ENCODE measurements around the gene LATS2.
"Not testable (repeated sequence)": the region's sequence is repeated elsewhere in the genome, so short reads cannot be mapped to it uniquely, and the experiment has no call there.

LATS2 gene

DNA sequence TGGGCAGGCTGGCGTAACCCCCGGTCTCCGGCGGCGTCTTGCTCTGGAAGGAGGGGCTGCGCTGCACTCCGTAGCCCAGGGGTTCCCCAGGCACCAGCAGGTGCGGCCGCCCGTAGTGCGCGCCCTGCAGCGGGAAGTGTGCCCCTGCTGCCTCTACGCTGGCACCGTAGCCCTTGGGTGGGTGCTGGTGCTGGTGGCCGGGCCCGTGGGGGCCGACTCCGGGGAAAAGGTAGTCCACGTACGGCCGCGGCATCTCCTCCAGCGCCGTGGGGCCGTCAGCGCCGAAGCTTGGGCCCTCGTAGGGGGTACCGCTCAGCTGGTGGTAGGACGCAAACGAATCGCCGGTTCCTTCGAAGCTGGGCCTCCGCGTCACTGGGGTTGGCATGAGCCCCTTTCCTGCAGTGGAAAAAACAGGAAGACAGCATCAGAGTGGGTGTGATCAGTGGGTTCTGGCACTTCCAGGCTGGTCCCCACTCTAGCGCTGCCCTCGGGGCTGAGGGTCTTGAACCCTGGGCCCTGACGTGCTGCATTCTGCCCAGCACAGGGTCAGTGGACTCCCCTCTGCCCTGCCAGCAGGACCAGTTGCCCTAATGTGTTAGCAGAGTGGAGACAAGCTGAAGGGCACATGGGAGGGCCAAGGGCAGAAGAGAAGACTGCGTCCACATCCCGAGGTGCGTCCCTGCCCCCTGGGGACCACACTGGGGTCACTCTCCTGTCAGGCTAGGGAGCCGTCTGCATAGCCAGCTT, 72.3 kb downstream of the LATS2 start:
- DNase-seq: no peak

DNA sequence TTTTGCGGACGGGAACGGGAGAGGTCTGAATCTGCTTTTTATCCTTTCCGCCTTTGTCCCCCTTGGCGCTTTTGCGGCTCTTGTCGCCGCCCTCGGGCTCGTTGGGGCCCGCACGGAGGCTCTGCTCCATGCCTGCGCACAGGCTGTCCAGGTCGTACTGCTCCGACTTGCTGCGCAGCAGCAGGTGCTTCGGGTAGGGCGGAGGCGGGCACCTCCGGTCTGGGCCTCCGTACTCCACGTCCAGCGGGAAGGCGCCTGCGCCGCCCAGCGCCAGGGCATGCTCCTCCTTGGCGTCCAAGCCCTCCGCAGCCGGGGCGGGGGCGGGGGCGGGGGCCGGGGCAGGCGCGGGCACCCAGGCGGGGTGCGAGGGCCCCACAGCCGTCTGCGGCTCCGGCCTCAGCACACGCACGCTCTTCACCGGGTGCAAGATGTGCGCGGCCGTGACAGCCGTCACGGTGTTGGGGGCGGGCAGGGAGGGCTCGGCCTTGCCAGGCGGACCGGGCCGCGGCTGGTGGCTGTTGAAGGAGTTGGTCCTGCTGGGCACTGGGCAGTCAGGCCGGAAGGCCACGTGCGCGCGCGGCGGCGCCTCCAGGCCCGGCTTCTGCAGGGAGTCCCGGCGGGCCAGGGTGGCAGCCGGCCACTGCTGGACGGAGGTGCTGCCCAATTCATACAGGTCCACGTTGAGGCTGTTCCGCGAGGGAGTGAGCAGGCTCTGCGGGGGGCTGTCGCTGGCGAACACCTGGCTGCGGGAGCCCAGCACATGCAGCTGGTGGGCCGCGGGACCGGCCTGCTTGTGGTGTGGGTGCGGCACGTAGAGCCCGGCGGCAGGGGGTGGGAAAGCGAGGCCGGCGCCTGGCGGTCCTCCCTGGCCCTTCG, 73.1 kb downstream of the LATS2 start:
- no peak for DNase-seq

DNA sequence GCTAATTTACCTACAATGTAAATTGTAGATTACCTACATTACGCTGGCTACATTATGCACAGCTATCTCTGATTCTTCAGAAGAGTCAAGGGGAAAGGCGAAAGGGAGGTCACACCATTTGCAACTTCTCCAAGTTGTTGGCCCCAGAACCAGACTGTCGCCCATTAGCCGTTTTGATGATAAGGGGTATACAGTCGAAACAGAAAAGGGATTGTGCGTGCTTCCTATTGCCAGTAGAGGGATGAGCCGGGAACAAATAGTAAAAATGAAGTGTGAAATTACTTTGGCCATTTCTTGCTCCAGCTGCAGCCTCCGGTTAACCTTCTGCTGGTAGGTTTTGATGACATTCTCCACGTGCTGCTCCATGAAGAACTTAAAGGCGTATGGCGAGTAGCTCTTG, 73.8 kb downstream of the LATS2 start:
- DNase-seq: no peak

DNA sequence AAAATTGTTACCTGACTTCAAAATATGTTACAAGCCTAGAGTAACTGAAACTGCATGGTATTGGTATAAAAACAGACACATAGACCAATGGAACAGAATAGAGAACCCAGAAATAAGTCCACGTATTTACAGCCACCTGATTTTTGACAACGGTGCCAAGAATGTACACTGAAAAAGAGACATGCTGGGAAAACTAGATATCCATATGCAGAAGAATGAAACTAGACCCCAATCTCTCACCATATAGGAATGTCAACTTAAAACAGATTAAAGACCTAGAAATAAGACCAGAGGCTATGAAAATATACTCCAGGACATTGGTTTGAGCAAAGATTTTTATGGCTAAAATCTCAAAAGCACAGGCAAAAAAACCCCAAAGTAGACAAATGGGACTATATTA, 76.5 kb downstream of the LATS2 start:
- no peak for DNase-seq

DNA sequence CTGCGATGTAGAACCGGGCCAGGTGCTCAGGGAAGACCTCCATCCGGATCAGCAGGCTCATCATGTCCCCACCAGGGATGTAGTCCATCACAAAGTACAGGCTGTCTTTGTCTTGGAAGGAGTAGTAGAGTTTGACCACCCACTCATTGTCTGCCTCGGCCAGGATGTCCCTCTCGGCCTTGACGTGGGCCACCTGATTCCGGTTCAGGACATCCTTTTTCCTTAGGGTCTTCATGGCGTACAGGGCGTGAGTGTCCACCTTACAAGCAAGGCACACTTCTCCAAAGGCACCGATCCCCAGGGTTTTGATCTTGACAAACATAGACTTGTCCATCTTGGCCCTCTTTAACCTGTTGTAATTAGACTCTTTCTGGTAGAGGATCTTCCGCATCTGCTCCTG, 78.0 kb downstream of the LATS2 start:
- no peak for DNase-seq

DNA sequence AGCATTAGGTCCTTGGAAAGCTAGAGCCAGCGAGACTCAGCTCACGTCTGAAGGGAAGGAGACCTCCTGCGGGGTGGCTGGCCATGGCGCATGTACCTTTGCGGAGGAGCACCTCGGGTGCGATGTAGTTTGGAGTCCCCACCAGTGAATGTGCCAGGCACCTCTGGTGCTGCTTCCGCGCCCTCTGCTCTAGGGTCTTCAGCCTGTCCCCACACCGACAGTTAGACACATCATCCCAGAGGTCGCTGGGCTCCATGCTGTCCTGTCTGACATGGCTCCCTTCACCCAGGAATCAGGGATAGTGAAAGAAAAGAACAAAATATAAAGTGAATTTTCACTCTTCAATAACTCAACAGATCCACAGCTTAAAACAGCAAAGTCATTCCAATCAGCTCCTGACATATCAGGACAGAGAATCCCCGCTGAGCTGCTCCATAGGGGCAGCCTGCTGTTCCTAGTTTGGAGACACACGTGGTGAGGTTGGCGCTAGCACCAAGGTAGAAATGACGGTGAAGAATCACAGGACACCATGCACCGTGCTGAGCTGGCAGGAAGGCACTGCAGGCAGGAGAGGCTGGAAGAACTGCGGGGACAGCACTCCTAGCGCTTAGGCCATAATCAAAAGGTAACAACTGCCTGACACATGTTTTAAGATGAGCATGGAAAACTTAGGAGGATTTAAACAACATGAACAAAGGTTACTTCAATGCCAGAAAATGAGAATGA, 79.9 kb downstream of the LATS2 start:
- DNase-seq: no peak

DNA sequence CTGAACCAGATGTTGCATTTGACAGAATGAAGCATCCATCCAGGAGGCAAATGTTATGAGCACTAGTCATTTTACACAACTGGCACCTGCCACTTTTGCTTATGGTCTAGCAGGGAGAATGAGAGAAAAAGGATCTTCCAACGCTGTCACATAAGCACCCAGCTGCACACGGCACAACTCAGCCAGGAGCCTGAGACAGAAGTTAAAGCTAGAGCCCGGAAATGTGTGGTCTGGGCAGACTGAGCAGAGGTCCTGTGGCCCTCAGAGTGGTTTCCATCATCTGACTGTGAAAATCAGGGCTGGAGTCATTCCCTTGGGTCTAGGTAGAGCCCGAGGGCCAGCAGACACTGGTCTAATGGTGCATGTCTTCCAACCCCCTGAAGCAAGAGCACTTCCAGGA, 80.5 kb downstream of the LATS2 start:
- no peak for DNase-seq

DNA sequence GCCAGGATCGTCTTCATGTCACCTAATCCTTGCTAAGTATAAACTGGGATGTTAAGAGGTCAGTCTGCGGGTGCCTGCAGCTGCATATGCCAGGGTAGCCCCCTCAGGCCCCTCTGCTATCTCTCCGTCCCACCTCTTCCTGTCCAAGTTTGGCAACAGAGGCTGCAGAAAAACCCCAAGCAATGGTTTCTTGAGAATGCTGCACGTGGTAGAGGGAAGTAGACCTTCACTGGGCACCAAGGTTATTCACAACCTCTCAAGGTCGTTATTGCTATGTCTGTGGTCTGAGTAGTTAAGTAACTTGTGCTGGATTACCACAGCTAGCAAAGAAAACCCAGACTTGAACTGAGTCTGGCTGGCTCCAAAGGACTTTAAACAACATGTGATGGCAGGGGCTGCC, 81.0 kb downstream of the LATS2 start:
- no peak for DNase-seq

DNA sequence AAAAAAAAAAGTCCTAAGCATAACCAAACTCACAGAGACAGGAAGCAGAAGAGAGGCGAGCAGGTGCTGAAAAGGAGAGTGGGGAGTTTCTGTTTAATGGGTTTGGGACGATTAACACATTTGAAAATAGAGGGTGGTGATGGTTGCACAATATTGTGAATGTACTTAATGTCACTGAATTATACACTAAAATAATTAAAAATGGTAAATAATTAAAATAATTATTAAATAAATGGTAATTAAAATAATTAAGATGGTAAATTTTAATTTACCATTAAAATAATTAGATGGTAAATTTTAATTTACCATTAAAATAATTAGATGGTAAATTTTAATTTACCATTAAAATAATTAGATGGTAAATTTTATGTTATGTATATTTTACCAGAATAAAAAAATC, 84.0 kb downstream of the LATS2 start:
- DNase-seq: no peak

DNA sequence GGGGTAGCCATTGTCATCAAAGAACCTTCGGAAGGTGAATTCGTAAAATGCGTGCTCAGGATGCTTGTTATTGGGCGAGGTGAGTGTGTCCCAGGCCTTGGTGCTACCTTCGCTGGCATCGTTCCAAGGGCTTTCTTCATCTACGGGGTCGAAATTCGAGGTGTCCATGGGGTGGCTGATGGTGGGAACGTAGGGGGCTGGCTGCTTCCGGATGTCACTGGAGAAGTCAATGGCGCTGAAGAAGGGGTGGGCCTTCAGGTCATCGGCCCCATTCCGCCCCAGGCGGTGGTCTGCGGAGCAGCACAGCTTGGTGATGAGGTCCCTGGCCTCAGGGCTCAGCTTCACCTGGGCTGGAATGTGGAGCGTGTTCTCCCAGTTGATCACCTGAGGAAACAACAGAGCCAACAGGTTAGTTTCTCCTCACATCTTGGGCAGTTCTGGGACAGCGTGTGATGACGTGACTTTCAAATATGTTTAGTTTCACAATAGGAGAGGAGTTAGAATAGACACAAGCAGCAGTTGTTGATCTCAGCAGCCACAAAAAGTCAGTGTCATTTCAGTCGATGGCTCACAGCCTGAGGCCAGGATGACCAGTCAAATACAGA, 86.3 kb downstream of the LATS2 start:
- DNase-seq: no peak

DNA sequence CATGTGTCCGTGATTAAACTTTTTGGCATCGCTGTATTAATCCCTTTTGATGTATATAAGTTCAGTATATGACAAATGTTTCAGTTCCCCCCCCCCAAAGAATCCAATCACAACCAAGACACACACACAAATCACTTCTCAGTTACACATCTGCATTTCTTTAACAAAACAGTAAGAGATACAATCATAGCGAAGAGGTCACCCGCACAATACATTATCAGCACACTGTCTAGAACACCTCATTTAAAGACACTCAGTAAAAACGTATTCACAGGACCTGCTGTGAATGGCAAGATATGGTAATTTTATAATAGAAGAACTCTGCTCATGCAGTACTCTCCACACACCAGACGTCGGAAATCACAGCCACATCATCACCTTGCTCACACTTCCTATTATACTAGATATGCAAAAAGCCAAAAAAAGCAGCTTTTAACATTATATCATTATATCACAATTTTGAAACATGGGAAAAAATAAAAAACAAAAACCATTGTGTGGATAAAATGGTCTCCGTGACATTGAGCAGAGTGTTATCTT, 87.4 kb downstream of the LATS2 start:
- no peak for DNase-seq

DNA sequence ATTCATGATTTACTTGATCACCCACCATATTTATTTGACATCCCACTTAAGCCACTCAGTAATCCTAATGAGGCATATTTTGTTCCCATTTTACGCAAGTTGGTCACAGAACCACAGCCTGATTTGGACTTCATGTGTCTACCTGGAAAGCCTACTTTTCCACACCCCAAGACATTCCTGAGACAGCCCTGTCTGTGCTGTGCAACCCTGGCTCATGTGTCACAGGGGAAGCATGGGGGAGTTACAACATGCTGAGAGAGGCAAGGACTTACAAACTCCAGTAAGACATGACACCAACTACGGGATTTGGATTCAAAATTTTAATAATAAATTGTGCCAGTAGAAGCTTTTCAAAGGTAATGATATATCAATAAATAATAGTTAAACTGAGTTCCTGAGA, 88.7 kb downstream of the LATS2 start:
- no peak for DNase-seq

DNA sequence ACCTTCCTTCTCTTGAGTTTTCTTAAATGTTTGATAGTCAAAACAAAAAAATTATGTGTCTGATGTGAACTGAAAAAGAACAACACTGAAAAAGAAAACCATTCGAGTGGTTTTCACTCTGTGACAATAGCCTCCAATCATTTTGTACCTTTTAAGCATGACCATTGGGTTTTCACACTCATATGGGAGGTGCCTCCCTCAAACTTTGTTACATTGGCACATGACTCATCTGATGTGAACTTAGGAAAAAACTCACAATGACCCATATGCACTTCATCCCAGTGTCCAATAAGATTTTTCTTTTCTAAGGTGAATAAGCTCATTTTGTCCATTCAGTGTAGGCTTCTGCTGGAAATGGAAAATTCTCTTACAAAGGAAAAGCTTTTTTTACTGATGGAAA, 92.2 kb downstream of the LATS2 start:
- DNase-seq: peak; percentile 51

DNA sequence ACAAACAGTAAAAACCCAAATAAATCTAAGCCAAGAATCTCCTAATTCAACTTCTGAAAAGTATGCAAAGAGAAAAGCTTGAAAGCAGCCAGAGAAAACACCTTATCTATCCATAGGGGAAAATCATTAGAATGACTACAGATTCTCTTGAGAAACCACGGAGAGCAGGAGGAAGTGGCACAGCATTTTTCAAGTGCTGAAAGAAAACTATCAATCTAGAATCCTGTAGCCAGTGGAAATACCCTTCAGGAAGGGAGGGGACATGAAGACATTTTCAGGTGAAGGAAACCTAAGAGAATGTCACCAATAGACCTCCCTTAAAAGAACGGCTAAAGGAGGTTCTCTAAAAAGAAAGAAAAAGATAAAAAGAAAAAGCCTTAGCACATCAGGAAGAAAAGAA, 92.6 kb downstream of the LATS2 start:
- DNase-seq: peak; percentile 12

DNA sequence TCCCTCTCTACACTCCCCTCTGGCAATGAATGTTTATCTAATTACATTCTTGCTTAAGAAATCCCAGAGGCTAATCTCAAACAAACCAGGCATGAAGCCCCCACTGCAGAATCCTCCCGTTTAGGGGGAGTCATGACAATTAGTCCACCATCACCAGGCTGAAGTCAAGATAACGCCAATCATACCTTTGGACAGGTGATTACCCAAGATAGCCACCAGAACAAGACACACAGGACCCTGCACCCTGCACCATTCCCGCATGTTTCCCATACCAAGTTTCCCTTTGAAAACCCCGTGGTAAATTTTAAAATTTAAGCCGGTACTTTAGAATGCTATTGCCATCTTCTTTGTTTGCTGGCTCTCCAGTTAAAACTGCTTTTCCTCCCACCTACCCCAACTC, 94.0 kb downstream of the LATS2 start:
- no peak for DNase-seq

DNA sequence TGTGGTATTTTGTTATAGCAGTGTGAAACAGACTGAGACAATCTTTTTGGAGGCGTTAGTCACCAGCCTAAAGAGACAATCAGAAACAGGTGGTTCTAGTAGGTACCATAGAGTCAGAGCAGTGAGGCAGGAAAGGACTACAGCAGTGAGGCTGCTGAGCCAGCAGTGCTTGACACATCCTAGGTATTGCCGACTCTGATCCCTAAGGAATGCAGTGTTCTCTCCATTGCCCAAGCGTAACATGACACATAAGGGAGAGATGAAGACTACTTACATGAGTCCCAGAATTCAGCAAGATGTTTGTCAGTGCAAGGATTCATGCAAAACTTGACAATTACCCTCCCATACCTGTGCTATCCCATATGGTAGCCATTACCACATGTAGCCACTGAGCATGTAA, 96.5 kb downstream of the LATS2 start:
- no peak for DNase-seq

DNA sequence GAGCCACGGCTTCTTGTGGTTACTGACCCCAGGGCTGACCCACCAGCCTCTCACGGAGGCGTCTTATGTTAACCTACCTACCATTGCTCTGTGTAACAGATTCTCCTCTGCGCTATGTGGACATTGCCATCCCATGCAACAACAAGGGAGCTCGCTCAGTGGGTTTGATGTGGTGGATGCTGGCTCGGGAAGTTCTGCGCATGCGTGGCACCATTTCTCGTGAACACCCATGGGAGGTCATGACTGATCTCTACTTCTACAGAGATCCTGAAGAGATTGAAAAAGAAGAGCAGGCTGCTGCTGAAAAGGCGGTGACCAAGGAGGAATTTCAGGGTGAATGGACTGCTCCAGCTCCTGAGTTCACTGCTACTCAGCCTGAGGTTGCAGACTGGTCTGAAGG, 99.7 kb downstream of the LATS2 start:
- not testable (repeated sequence) for DNase-seq

DNA sequence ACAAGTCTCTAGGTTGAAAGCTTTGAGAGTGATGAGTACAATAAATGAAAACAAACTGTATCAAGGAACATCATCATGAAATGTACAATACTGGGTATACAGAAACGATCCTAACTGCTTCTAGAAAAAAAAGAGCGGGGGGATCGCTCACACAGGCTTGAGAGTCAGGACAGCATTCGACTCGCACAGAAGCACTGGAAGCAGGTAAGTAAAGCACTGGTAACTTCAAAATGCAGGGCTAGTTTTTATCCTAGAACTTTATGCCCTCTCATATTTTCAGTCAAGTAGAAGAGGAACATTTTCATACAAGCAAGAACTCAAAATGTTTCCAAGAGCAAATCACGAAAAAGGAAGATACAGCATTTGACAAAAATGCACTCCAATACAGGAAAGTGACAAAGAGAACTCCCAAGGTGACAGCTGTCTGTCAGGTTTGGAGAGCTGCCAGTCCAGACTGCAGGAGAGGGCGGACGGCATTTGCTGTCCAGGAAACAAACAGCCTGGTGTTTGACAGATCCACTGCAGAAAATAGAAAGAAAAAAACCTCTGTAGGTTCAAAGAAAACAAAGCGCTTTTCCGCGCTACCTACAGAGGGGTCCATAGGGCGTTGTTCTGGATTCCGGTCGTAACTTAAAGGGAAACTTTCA, 100.6 kb downstream of the LATS2 start:
- no peak for DNase-seq

DNA sequence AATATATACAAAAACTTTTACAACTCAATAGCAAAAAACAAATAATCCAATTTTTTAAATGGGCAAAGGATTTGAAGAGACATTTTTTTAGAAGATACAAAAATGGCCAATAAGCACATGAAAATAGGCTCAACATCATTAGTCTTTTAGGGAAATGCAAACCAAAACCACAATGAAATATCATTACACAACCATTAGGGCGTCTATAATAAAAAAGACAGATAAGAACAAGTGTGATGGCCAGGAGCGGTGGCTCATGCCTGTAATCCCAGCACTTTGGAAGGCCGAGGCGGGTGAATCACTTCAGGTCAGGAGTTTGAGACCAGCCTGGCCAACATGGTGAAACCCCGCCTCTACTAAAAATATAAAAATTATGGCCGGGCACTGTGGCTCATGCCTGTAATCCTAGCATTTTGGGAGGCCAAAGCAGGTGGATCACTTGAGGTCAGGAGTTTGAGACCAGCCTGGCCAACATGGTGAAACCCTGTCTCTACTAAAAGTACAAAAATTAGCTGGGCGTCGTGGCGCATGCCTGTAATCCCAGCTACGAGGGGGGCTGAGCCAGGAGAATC, 104.3 kb downstream of the LATS2 start:
- not testable (repeated sequence) for DNase-seq

DNA sequence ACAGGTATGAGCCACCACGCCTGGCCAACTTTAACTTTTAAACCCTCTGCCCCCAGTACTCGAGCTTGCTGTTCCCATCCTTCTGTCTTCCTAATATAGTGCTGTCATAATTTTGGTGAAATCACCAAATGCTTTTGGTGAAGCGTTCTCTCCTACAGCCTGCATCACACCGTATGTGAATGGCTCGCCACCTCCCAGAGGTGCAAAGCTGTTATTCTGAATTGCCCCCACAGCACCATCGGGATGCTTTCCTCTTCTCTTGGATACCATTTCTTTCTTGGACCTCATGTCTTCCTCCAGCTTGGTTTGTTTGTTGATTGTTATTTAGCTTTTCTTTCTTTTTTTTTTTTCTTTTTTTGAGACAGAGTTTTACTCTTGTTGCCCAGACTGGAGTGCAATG, 105.9 kb downstream of the LATS2 start:
- DNase-seq: no peak

DNA sequence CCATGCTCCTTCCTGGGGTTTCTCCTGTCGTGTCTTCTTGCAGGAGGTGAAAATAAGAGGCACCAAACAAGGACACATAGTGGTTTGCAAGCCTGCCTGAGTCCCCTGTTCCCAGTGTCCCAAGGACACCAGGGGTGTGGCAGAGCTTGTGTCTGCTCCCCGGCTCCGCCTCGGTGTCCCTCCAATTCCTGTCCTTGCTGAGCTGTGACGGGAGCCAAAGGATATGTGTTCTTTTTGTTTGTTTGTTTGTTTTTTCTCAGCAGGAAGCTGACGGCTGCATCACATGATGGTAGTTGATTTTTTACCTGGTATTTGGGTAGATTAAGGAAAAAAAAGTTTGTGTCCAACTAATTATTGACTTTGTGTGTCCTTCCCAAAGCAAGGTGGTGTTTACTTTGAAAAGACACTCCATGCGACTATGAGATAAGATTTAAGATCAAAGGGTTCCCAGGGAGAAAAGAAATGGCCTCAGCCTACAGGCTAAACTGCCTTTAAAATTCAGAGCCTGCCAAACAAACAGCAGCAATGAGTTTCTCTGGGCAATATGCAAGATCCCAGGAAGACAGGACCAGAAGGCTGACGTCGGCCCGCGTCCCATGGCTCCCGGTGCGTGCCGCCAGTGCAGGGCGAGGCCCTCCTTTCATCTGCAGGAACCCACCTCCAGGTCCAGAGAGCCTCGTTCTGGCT, 108.0 kb downstream of the LATS2 start:
- no peak for DNase-seq

DNA sequence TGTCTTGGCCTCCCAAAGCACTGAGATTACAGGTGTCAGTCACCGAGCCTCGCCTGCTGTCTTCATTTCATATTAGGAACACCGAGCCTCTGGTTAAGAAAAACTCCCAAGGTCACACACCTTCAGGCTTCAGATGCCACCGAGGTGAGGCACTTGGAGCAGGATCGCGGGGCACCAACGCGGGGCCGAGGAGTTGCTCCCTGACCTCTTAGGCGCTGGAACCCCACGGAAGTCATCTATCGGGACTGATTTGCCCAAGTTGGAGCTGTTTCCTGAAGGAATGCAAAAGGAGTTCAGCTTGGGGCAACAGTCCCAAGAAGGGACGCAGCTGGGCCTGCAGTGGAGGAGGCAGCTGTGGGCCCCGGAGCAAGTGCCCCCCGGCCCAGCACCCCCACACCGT, 108.5 kb downstream of the LATS2 start:
- DNase-seq: no peak
